ENCODE results near the gene PPP2R1B.
"Not testable (repeated sequence)": the region's sequence is repeated elsewhere in the genome, so short reads cannot be mapped to it uniquely, and the experiment has no call there.

The PPP2R1B gene

DNA sequence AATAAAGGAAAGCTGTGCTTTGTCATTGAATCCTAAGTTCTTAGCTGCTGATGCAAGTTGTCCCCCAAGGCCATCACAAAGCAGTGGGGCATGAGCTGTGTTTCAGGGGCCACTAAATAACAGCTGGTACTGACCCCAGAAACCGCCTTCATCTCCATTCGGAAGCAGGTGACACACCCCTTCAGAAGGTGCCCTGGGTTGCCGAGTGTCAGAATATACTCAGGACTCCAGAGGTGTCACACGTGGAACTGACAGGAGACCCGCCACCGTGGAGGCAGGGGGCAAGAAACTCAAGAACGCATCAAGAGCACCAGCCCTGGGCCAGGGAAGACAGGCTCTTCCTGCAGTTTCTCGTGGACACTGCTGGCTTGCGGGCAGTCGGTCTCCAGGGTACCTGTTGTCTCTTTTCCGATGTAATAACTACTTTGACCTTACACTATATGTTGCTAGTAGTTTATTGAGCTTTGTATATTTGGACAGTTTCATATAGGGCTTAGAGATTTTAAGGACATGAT is 41.5 kb downstream of the PPP2R1B start:
- no peak for DNase-seq

DNA sequence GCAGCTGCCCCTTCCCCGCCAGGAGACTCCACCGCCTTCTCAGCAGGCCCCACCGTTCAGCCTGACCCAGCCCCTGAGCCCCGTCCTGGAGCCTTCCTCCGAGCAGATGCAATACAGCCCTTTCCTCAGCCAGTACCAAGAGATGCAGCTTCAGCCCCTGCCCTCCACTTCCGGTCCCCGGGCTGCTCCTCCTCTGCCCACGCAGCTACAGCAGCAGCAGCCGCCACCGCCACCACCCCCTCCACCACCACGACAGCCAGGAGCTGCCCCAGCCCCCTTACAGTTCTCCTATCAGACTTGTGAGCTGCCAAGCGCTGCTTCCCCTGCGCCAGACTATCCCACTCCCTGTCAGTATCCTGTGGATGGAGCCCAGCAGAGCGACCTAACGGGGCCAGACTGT is 42.6 kb downstream of the PPP2R1B start:
- no peak for DNase-seq

DNA sequence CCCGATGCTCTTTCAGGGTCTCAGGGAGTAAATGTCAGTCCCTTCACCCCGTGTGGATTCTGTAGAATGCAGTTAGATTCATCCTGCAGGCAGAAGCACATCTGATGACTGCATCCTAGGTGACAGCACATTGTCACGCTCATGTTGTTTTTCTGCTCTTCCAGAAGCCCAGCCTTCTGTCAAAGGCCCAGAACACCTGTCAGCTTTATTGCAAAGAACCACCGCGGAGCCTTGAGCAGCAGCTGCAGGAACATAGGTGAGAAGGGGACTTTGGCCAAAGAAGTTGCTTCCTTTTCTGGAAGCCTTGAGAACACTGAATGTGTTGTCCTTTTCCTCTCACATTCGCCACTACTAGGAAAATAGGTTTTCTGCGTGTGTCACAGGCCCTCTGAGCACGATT is 43.7 kb downstream of the PPP2R1B start:
- DNase-seq = no peak

- DNase-seq = no peak
These were observed 45.2 kb downstream of the PPP2R1B start for GRCh38 chr11:111720801-111721494.

DNA sequence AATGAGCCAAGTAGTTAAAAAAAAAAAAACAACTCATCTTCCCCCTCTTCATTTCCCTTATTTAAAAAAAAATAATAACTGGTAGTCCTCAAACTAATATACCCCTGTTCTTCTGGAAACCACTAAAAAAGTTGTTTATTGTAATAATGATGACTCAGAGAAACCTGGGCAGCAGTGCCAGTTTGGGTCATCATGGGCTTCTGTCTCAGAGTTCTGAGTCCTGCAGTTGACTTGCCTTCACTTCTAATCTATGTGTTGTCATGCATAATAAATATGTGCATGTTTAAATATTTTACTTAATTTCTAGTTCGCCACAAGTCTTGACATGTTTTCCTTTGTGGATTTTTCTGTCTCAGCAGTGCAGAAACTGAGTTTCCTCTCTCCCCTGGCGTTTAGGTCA is 46.8 kb downstream of the PPP2R1B start:
- no peak for DNase-seq

GRCh38 chr11:111718859-111719258 is 47.3 kb downstream of the PPP2R1B start:
- no peak for DNase-seq

DNA sequence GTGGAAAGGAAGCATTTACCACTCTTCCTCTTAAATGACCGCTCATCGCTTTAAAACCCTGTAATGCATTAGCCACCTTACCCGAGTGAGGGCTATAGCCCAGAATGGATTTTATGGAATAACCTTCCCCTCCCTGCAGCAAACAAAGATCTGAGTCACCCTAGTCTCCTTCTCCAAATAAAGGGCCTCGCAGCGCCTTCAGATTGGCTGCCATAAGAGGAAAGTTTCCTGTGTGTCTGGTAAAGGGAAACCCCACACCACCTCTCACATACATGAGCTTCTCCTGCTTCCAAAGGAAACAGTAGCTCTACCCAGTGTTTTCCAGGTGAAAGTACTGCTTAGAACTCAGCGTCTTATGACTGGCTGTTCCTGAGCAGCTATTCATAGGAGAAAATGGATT is 47.8 kb downstream of the PPP2R1B start:
- DNase-seq = no peak

DNA sequence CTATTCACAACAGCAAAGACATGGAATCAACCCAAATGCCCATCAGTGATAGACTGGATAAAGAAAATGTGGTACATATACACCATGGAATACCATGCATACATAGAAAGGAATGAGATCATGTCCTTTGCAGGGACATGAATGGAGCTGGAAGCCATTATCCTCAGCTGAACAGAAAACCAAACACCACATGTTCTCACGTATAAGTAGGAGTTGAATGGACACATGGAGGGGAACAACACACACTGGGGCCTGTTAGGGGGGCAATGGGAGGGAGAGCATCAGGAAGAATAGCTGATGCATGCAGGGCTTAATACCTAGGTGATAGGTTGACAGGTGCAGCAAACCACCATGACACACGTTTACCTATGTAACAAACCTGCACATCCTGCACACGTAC is 48.5 kb downstream of the PPP2R1B start:
- not testable (repeated sequence) for DNase-seq

DNA sequence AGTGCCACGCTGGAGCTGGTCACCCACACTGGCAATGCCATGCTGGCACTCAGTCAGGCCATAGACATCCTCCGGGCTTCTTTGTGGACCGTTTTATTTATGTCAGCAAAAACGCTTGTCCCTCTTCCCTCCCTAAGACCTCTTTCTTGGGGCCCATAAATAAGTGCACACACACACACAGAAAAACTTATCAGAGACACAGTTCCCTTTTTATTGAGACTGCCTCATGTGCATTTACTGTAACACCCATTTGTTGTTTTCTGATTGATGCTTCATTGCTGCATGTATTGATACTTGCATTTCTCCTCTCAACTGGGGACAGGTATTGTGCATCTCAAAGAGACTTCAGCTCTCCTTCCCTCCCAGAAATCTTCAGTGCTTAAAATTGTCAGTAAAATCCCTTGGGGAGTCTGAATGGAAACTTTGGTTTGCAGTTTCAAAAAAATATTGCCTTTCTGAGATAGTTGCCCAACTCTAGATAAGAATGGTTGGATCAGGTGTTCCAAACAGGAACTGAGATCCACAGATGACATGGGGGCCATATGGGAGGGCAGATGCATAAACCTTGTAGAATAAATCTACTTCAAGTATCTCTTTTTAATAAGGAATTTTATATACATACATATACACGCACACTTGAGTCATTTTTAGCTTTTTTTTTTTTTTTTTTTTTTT is 50.9 kb downstream of the PPP2R1B start:
- no peak for DNase-seq

- DNase-seq = no peak
These were observed 51.7 kb downstream of the PPP2R1B start for GRCh38 chr11:111714522-111714921.

DNA sequence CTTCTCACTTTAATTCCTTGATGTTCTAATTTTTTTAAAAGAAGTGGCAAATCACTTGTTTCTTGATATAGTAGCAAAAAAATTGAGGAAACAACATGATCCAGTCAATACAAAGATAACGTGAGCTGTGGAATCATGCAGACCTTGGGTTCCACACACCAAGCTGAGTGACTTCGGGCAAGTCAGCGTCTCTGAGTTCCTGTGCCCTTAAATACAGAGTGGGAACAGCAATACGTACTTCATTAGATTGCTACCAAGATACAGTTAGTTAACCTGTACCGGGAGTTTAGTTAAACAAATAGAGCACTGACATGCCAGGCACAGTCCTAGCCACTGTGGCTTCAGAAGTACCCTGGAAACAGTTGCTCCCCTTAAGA is 58.5 kb downstream of the PPP2R1B start:
- no peak for DNase-seq

DNA sequence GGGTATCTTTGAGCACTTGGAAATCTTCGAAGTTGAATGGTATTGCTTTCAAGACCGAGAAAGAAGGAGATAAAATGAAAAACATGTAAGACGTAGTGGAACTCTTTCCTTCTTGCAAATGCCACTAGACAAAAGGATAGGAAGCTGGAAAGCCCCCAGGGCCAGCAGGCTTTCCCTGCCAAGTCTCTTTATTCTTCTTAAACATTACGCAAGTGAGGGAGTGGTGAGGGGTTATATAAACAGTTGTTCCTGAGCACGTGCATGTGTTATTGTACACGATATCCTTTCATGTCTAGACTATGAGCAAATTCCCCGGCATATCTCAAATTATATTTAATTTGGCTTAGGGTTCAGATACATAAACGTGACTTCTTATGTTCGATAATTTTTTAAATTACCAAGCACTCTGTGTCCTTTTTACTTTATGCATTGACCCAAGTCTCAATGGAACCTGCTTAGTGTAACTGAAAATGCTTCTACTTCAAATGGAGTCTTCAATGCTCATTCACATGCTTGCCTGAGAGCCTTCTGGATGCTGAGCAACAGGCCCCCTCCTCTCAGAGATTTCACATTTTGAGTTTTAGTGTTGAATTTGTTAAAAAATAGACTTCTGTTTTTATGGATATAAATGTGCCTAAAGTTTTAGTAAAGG is 59.0 kb downstream of the PPP2R1B start:
- no peak for DNase-seq

DNA sequence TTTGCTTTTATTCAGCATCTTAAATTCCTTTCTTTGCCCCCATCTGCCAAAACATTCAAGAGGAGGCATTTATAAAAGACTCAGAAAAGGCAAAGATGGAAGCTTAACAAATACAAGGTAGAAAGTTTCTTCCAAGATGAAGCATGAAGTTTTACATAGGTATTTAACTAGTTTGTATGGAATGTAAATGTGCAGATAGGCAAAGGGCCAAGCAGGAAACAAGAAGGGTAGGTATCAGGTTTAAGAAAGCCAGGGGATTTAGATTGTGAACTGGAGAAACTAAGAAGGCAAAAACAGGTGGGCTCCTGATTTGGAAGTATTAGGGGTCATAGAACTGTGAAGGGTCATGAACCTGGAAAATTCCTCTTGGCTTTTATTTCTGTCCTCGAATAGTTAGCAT is 62.6 kb downstream of the PPP2R1B start:
- no peak for DNase-seq

DNA sequence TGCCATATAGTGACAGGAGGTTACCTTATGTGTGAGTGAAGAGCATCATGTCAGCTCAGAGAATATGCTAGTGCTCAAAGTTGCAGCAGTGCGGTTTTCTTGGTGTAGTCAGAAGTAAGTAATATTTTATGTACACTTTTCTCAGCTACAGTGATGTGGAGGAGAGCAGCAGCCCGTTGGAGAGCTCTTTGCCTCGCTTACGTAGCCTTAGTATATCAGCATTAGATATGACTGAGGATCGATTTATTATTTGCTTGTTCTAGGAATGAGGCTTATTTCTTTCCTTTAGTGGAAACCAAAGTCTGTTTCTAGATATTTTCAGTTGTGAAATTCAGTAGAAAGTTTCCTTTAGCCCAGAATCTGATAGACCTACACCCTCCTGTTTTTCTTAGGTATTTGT is 63.6 kb downstream of the PPP2R1B start:
- DNase-seq = no peak

- no peak for DNase-seq
These were observed 66.0 kb downstream of the PPP2R1B start for GRCh38 chr11:111700162-111700561.

- no peak for DNase-seq
These were observed 66.5 kb downstream of the PPP2R1B start for GRCh38 chr11:111699579-111700156.

DNA sequence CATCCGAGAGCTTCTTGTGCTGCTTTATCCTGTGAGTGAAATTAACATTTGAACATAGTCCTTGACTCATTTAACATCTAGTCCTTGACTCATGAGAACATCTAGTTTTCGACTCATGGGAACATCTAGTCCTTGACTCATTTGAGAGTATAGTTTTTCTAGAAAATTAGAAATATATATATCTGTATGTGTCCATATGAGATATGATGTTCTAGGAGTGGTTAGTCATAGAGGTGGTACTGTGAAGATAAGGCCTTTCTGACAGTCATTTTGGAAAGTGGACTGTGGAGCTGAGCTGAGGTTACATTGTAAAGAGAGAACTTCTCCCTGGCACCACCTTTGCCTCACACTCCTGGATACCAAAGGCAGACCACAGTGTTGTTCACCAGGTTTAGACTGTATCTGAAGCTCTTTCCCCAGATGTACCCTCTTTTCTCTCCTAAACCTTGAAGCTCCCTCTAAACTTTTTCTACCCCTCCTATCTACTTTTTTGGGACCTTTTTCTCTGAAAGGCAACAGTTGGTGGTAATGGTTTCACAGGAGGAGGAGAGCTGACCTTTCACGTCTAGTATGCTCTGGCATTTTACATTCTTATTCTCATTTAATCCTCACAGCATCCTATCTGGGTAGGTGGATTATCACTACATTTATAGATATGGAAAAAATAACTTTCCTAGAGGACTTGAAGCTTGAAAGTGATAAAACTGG is 67.2 kb downstream of the PPP2R1B start:
- no peak for DNase-seq

DNA sequence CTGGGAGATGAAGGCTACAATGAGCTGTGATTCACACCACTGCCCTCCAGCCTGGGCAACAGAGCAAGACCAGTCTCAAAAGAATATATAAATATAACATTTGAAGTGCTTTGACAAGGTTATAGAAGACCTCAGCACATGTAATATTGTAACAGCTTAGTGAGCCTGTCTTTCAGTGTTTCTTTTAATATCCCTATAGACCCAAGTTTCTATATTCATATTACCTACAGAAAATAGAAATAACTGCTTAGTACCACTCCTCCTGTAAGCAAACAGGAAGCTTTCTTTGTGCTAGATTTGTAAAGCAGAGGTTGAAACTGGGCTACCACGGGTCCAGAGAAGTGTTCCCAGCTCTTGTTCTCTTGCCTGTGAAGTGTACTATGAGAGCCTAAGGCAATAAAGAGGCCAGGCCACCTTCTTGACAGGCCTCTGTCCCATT is 68.2 kb downstream of the PPP2R1B start:
- no peak for DNase-seq

DNA sequence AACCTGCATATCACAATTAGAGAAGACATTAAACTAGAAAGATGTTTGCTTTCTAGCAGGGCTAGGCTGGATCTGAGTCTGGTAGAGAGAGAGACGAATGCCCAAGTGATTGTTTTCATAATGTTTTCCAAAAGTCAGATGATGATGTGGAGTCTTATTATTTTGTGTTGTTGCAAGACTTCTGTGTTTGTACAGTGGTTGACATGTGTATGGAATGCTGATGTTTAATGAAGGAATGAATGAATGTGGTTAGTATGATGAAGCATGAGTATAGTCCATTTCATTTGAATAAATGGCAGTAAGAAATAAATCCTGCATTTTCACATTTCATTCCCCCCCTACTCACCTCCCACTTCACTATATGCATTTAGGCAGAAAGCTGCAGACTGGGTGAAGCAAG is 69.6 kb downstream of the PPP2R1B start:
- DNase-seq = no peak

DNA sequence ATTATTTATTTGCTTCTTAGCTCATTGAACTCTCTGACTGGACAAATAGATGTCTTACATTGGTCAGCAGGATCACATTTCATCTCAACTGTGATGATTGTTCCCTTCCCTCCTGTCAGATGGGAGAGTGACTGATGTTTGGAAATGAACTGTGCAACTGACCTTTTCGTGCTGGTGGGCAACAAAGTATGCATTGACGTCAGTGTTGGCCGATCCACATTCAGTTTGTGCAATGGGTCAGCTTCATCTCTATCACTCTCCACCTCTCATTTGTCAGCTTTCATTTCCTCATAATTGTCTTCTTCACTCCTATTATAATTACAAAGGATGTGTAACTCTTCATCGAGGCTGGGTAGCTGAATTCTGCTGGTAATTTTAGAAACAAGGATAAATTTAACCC is 71.3 kb downstream of the PPP2R1B start:
- DNase-seq = no peak

GRCh38 chr11:111693224-111693937 is 72.8 kb downstream of the PPP2R1B start:
- no peak for DNase-seq

DNA sequence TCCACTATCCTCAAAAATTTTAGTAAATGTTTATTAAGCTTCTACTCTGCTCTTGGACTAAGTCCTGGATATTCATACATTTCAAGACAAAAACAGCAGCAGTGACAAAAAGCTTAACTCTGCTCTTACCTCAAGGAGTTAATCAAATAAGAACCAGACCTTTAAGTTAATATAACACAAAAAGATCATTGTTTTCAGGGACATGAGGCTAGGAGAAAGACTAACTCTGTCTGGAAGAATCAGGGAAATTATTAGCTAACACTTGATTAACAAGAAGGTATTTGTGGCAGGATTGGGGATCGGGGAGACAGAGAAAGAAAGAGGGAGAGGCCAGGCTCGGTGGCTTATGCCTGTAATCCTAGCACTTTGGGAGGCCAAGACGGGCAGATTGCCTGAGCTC is 74.4 kb downstream of the PPP2R1B start:
- DNase-seq = no peak
